Measurements from ENCODE around the gene P3H2. TPM values are rescaled to one million over a fixed set of nuclear protein-coding genes. Genes with fewer than 3 reads are reported as not detected.

The P3H2 gene
- total RNA-seq, 1 experiment from 2014 or later = 20.9 TPM

DNA sequence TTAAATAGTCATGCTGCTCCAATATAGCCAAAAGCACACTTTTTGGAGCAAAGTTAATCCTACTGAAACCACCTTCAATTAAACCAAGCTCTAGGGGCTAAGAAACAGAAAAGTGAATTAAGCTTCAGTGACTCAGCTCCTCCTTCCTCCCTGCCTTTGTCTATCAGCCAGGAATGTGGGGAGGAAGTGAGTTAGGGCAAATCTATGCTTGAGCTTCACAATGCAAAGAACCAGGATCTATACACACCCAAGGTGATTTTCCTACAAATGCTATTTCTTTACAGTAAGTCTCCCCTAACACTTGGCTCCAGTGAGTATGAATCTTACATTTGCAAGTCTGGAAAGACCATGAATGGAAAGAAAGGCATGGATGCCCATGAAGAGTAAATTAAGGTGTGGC is 212.1 kb downstream of the P3H2 start:
- no peaks in the 10 kb centered on the region for H3K9me2 ChIP-seq (ENCODE audit: insufficient read depth)
- peaks cover 34% of the 10 kb centered on the region for H3K9me3 ChIP-seq (ENCODE audit: insufficient read depth, low read depth)
- peak overlapping the region; percentile 52 for H3K4me2 ChIP-seq
- H4K20me1 ChIP-seq (ENCODE audit: insufficient read depth) = no peaks in the 10 kb centered on the region
- H3K36me3 ChIP-seq (ENCODE audit: low read depth) = 0 out of 2 replicates have a peak, but pooled peaks cover 5% of the 10 kb centered on the region
- H3K27me3 ChIP-seq (ENCODE audit: insufficient read depth, low read depth) = no peaks in the 10 kb centered on the region
- TF ChIP-seq EZH2 (IDR thresholded peaks at IDR 0.05; ENCODE audit: low read depth) = no peak
- TF ChIP-seq, protein P1, sequence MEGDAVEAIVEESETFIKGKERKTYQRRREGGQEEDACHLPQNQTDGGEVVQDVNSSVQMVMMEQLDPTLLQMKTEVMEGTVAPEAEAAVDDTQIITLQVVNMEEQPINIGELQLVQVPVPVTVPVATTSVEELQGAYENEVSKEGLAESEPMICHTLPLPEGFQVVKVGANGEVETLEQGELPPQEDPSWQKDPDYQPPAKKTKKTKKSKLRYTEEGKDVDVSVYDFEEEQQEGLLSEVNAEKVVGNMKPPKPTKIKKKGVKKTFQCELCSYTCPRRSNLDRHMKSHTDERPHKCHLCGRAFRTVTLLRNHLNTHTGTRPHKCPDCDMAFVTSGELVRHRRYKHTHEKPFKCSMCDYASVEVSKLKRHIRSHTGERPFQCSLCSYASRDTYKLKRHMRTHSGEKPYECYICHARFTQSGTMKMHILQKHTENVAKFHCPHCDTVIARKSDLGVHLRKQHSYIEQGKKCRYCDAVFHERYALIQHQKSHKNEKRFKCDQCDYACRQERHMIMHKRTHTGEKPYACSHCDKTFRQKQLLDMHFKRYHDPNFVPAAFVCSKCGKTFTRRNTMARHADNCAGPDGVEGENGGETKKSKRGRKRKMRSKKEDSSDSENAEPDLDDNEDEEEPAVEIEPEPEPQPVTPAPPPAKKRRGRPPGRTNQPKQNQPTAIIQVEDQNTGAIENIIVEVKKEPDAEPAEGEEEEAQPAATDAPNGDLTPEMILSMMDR (conservative IDR thresholded peaks at IDR 0.05) = no peak
- H3K27ac ChIP-seq = peak overlapping the region; percentile 98
- H3K79me2 ChIP-seq (ENCODE audit: low read depth) = no peaks in the 10 kb centered on the region
- CTCF ChIA-PET = interaction anchor here (0.5 to 2.5 kb wide), 3 partner anchors 15 to 54 kb away, joined by 3 to 5 read pairs (median 5); no protein-coding TSS in a partner anchor
- peak; percentile 47 to 77 for DNase-seq
- H3K4me3 ChIP-seq = peak overlapping the region; percentile 7; the same call in 1 of the 2 replicates
- peak overlapping the region; percentile 12; the same call in 1 of the 2 replicates for H2AFZ ChIP-seq
- H3K4me1 ChIP-seq (replicated peaks; ENCODE audit: insufficient read depth) = peaks cover 45% of the 10 kb centered on the region
- no TSS peak for BruUV-seq (replicated peaks)
- peaks cover 28% of the 10 kb centered on the region for H3F3A ChIP-seq (ENCODE audit: insufficient read depth, low read depth)
- intact Hi-C loops (cut with micrococcal nuclease; ENCODE audit: unreplicated experiment) = loop anchor here (1.0 kb wide), 3 partner anchors 29 to 152 kb away; no protein-coding TSS in a partner anchor
- POLR2A ChIA-PET (ENCODE audit: unreplicated experiment) = interaction anchor here (0.6 to 0.7 kb wide), 6 partner anchors 19 to 412 kb away, joined by 3 to 6 read pairs (median 5); no protein-coding TSS in a partner anchor

DNA sequence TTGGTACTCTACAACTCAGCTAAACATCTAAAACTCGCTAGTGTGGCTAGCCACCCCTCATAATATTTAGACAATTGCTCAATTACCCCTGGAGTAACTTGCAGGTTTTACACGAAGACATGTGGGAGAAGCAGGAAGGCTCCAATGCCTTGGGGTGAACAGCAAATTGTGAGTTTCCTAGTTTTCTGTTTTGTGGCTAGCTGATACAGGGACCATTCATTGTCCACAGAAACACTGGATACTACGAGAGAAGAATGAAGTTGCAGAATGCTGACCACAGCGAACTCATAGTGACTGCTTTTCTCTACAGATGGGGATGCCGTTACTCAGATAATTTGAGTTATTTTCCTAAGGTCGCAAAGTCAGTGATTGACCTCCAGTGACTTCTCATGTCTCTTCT is 212.9 kb downstream of the P3H2 start:
- H3K36me3 ChIP-seq (ENCODE audit: low read depth) = 0 out of 2 replicates have a peak, but pooled peaks cover 5% of the 10 kb centered on the region
- H3K9me2 ChIP-seq (ENCODE audit: insufficient read depth) = no peaks in the 10 kb centered on the region
- no peak overlapping the region for H2AFZ ChIP-seq
- no TSS peak for BruUV-seq (replicated peaks)
- peaks cover 28% of the 10 kb centered on the region for H3F3A ChIP-seq (ENCODE audit: insufficient read depth, low read depth)
- TF ChIP-seq EZH2 (IDR thresholded peaks at IDR 0.05; ENCODE audit: low read depth) = no peak
- TF ChIP-seq, protein P1 (conservative IDR thresholded peaks at IDR 0.05) = no peak
- peaks cover 43% of the 10 kb centered on the region for H3K4me1 ChIP-seq (replicated peaks; ENCODE audit: insufficient read depth)
- peak overlapping the region; percentile 52; the same call in 1 of the 2 replicates for H3K4me2 ChIP-seq
- CTCF ChIA-PET = no interaction called here
- no peak overlapping the region for H3K4me3 ChIP-seq
- no peaks in the 10 kb centered on the region for H3K79me2 ChIP-seq (ENCODE audit: low read depth)
- H3K9me3 ChIP-seq (ENCODE audit: insufficient read depth, low read depth) = peaks cover 31% of the 10 kb centered on the region
- no peaks in the 10 kb centered on the region for H4K20me1 ChIP-seq (ENCODE audit: insufficient read depth)
- intact Hi-C loops (cut with micrococcal nuclease; ENCODE audit: unreplicated experiment) = loop anchor here (1.0 kb wide), 1 partner anchor 65 kb away; no protein-coding TSS in a partner anchor
- peak overlapping the region; percentile 98 for H3K27ac ChIP-seq
- no peak for DNase-seq
- H3K27me3 ChIP-seq (ENCODE audit: insufficient read depth, low read depth) = no peaks in the 10 kb centered on the region
- POLR2A ChIA-PET (ENCODE audit: unreplicated experiment) = interaction anchor here (0.6 kb wide), 1 partner anchor 39 kb away, joined by 3 read pairs; no protein-coding TSS in a partner anchor

Other genes with a start within 250 kb of the P3H2 start
- 25.9 and 27.1 TPM in 2 replicates for gene CLDN1, start 201.5 kb upstream of the P3H2 start, total RNA-seq (2021)